ENCODE data around the gene DHRS13. TPM values are rescaled to one million over a fixed set of nuclear protein-coding genes. Genes with fewer than 3 reads are reported as not detected.
A peak's percentile ranks its signal among the peaks of the same experiment; 100 is the strongest.

The DHRS13 gene
- total and polyA plus RNA-seq, 10 of the 15 experiments (the other 5 are each of a cell fraction or from before 2014, with no cell fraction given), result 0.18 to 55.2 (median 31.3) TPM; not detected in 1

- Histone ChIP-seq H2AFZ (ENCODE audit: control insufficient read depth, low read depth, low read length) (no peak overlapping the region), H3K9me3 (replicated peaks; ENCODE audit: control insufficient read depth, insufficient read depth, low read length) (no peaks in the 10 kb centered on the region), H4K20me1 (ENCODE audit: control insufficient read depth, insufficient read depth) (no peaks in the 10 kb centered on the region), H3K4me2 (ENCODE audit: control insufficient read depth, insufficient read depth) (0 out of 2 replicates have a peak overlapping the region, but pooled peaks have one; percentile 2), H3K9ac (ENCODE audit: control insufficient read depth, insufficient read depth, low read length) (no peak overlapping the region), H3K36me3 (ENCODE audit: control insufficient read depth in 2 of 2, insufficient read depth in 2 of 2, low read length in 1 of 2) (peaks cover 10 to 16% of the 10 kb centered on the region in 2 experiments; a peak in 3 of 4 replicates), H3K27ac (ENCODE audit: control insufficient read depth, insufficient read depth) (no peak overlapping the region; the same call in 1 of the 2 replicates), H3K79me2 (ENCODE audit: control insufficient read depth, insufficient read depth, low read length) (peaks cover 14% of the 10 kb centered on the region), H3K27me3 (replicated peaks in 1 of 2; ENCODE audit: control insufficient read depth in 2 of 2, insufficient read depth in 2 of 2, low read length in 1 of 2) (no peaks in the 10 kb centered on the region), H3K4me1 (ENCODE audit: control insufficient read depth, insufficient read depth, low read length) (peaks cover 14% of the 10 kb centered on the region), H3K4me3 (no peak overlapping the region)
- WGBS (ENCODE audit: insufficient coverage, insufficient replicate concordance, low lambda C conversion rate, missing lambda C conversion rate), result 72% methylated on average over 3 of the region's 3 CpGs
- ChIA-PET CTCF (interaction anchor here (1.0 to 2.1 kb wide), 2 partner anchors 8 to 95 kb away, joined by 4 to 5 read pairs; no protein-coding TSS in a partner anchor), POLR2A (interaction anchor here (1.0 to 1.5 kb wide), 6 partner anchors 13 to 38 kb away, joined by 3 to 15 read pairs (median 4); partner anchors contain the start of gene FAM222B), RAD21 (ENCODE audit: unreplicated experiment) (interaction anchor here (0.6 to 1.5 kb wide), 4 partner anchors 9 to 95 kb away, joined by 3 to 4 read pairs (median 3); no protein-coding TSS in a partner anchor), SMC1A (ENCODE audit: uncharacterized antibody, unreplicated experiment) (interaction anchor here (1.7 kb wide), 1 partner anchor 94 kb away, joined by 5 read pairs; no protein-coding TSS in a partner anchor)
- FAIRE-seq (no peak), ATAC-seq (peak; percentile 12; the same call in 2 of the 3 replicates), DNase-seq (ENCODE audit: low read depth, low spot score) (no peak)
- in situ Hi-C loops (cut with MboI) (no loop called here), intact Hi-C loops (cut with micrococcal nuclease; ENCODE audit: unreplicated experiment) (no loop called here)
- TSS peak; percentile 44 for BruUV-seq (replicated peaks)
- TF ChIP-seq ZBTB40 (IDR thresholded peaks at IDR 0.05; ENCODE audit: borderline replicate concordance) (no peak), ZNF687 (IDR thresholded peaks at IDR 0.05) (no peak), EED (IDR thresholded peaks at IDR 0.05; ENCODE audit: low read depth) (peak; percentile 75), IKZF2 (IDR thresholded peaks at IDR 0.05) (peak in 1 of 2 experiments; percentile 47; a peak in 1 of 4 replicates), GABPA (IDR thresholded peaks at IDR 0.05; ENCODE audit: low read depth) (no peak), SUZ12 (IDR thresholded peaks at IDR 0.05; ENCODE audit: unreplicated experiment) (no peak), NR2C1 (IDR thresholded peaks at IDR 0.05) (no peak), RUNX3 (IDR thresholded peaks at IDR 0.05; ENCODE audit: low read length) (peak; percentile 57), ATF3 (IDR thresholded peaks at IDR 0.05; ENCODE audit: borderline replicate concordance, extremely low read depth, low read depth, low read length) (no peak), IKZF1 (conservative IDR thresholded peaks at IDR 0.05) (peak; percentile 51; the same call in 1 of the 2 replicates), PKNOX1 (IDR thresholded peaks at IDR 0.05) (0 out of 2 replicates have a peak, but pooled peaks have one; percentile 8)
These were observed 44.7 kb downstream of the DHRS13 start for GRCh38 chr17:28857905-28858800.

All from GM12878 (cell line).